HG02970 (cell line): ENCODE data around the gene NAT9.

ENCODE experiments used
- ATAC-seq: cut with Tn5 transposase; IDR thresholded peaks from one replicate; pipeline ENCODE4 v1.9.1; 2021; ENCODE audit warnings: mild to moderate bottlenecking, moderate library complexity, moderate number of reproducible peaks; ENCODE audit not compliant: unreplicated experiment, low FRiP score

Gene NAT9

GRCh38 chr17:74733365-74734122 is 42.6 kb downstream of the NAT9 start:
- no peak for ATAC-seq

GRCh38 chr17:74732042-74732867 is 43.9 kb downstream of the NAT9 start:
- no peak for ATAC-seq

GRCh38 chr17:74731347-74731605 is 44.9 kb downstream of the NAT9 start:
- no peak for ATAC-seq

GRCh38 chr17:74730491-74731346 is 45.4 kb downstream of the NAT9 start:
- no peak for ATAC-seq

- no peak for ATAC-seq
These were observed 46.3 kb downstream of the NAT9 start for GRCh38 chr17:74729866-74730265.

GRCh38 chr17:74729368-74729767 is 46.8 kb downstream of the NAT9 start:
- no peak for ATAC-seq

GRCh38 chr17:74728702-74729075 is 47.5 kb downstream of the NAT9 start:
- ATAC-seq, result no peak

- no peak for ATAC-seq
These were observed 48.0 kb downstream of the NAT9 start for GRCh38 chr17:74728033-74728701.

GRCh38 chr17:74725111-74725510 is 51.0 kb downstream of the NAT9 start:
- no peak for ATAC-seq

GRCh38 chr17:74723891-74724290 is 52.3 kb downstream of the NAT9 start:
- no peak for ATAC-seq

- no peak for ATAC-seq
These were observed 53.4 kb downstream of the NAT9 start for GRCh38 chr17:74722782-74723181.
